ENCODE measurements around the gene ST6GALNAC1. TPM values are rescaled to one million over a fixed set of nuclear protein-coding genes. Genes with fewer than 3 reads are reported as not detected.

ST6GALNAC1 gene
- total and polyA plus RNA-seq, 4 experiments from 2014 or later, result 12.7 to 45.8 (median 14.4) TPM

- H3K36me3 ChIP-seq (ENCODE audit: insufficient read depth, low read length), result no peaks in the 10 kb centered on the region
- Mint-ChIP-seq H3K4me3 (peak overlapping the region; percentile 65 to 83 (median 79)), H3K27ac (peak overlapping the region in 2 of 7 donors; percentile 18 to 57), H3K36me3 (no peaks in the 10 kb centered on the region), H3K9me3 (peaks cover 0 to 2% (median under 1%) of the 10 kb centered on the region in 8 donors), H3K27me3 (peaks cover 21 to 27% of the 10 kb centered on the region in 2 donors), H3K4me1 (peaks cover 4 to 25% (median 10%) of the 10 kb centered on the region in 4 donors)
- no peak overlapping the region for H3K27ac ChIP-seq (ENCODE audit: low read depth, low read length)
- peak overlapping the region in 1 of 2 donors; percentile 52 for H3K4me3 ChIP-seq (ENCODE audit: low read length in 2 of 2)
- peaks cover 16% of the 10 kb centered on the region for H3K4me1 ChIP-seq (ENCODE audit: insufficient read depth, low read length)
- POLR2A ChIA-PET (ENCODE audit: partially characterized antibody), result interaction anchor here (1.0 to 4.5 kb wide), 4 partner anchors 15 to 62 kb away, joined by 4 to 76 read pairs (median 8); no protein-coding TSS in a partner anchor
- intact Hi-C loops (cut with micrococcal nuclease), result no loop called here
- no peaks in the 10 kb centered on the region for H3K9me3 ChIP-seq (ENCODE audit: control insufficient read depth in 1 of 2, low read length in 2 of 2)
- H3K27me3 ChIP-seq (ENCODE audit: insufficient read depth, low read length), result peaks cover 12% of the 10 kb centered on the region
- DNase-seq, result no peak
- CTCF ChIA-PET (ENCODE audit: partially characterized antibody), result interaction anchor here (1.2 to 4.8 kb wide), 5 partner anchors 26 to 97 kb away, joined by 3 to 67 read pairs (median 4); no protein-coding TSS in a partner anchor
These were observed 59.0 kb downstream of the ST6GALNAC1 start for GRCh38 chr17:76584427-76585032.

GRCh38 chr17:76582660-76583059, 60.9 kb downstream of the ST6GALNAC1 start:
- no peak for DNase-seq
- peak overlapping the region in 1 of 7 donors; percentile 11 for H3K27ac Mint-ChIP-seq

GRCh38 chr17:76581515-76581914, 62.0 kb downstream of the ST6GALNAC1 start:
- H3K27ac Mint-ChIP-seq, result no peak overlapping the region
- CTCF ChIA-PET (ENCODE audit: partially characterized antibody), result interaction anchor here (0.8 to 1.7 kb wide), 2 partner anchors 23 to 100 kb away, joined by 3 to 4 read pairs; no protein-coding TSS in a partner anchor

More at GRCh38 chr17:76582660-76583059, 60.9 kb downstream of the ST6GALNAC1 start:
- H3K4me1 ChIP-seq (ENCODE audit: insufficient read depth, low read length), result peaks cover 16% of the 10 kb centered on the region
- no peak overlapping the region for H3K4me3 ChIP-seq (ENCODE audit: low read length in 2 of 2)
- no peak overlapping the region for H3K4me3 Mint-ChIP-seq
- no peaks in the 10 kb centered on the region for H3K36me3 ChIP-seq (ENCODE audit: insufficient read depth, low read length)
- H3K36me3 Mint-ChIP-seq, result no peaks in the 10 kb centered on the region
- peaks cover 0 to 2% (median 0%) of the 10 kb centered on the region in 8 donors for H3K9me3 Mint-ChIP-seq
- peaks cover 11 to 12% of the 10 kb centered on the region in 2 donors for H3K27me3 Mint-ChIP-seq
- H3K27me3 ChIP-seq (ENCODE audit: insufficient read depth, low read length), result peaks cover 12% of the 10 kb centered on the region
- no peaks in the 10 kb centered on the region for H3K9me3 ChIP-seq (ENCODE audit: control insufficient read depth in 1 of 2, low read length in 2 of 2)
- intact Hi-C loops (cut with micrococcal nuclease), result no loop called here
- no peak overlapping the region for H3K27ac ChIP-seq (ENCODE audit: low read depth, low read length)
- CTCF ChIA-PET (ENCODE audit: partially characterized antibody), result interaction anchor here (1.7 to 4.8 kb wide), 3 partner anchors 24 to 99 kb away, joined by 4 to 67 read pairs (median 14); no protein-coding TSS in a partner anchor
- H3K4me1 Mint-ChIP-seq, result peaks cover 4 to 17% (median 10%) of the 10 kb centered on the region in 4 donors
- POLR2A ChIA-PET (ENCODE audit: partially characterized antibody), result no interaction called here

GRCh38 chr17:76579281-76579680, 64.3 kb downstream of the ST6GALNAC1 start:
- POLR2A ChIA-PET (ENCODE audit: partially characterized antibody), result no interaction called here

More at GRCh38 chr17:76581515-76581914, 62.0 kb downstream of the ST6GALNAC1 start:
- no peak for DNase-seq
- peaks cover 16% of the 10 kb centered on the region for H3K4me1 ChIP-seq (ENCODE audit: insufficient read depth, low read length)
- Mint-ChIP-seq H3K9me3 (no peaks in the 10 kb centered on the region), H3K36me3 (no peaks in the 10 kb centered on the region), H3K27me3 (peaks cover 4% of the 10 kb centered on the region in 2 donors), H3K4me1 (peaks cover 0 to 8% (median 5%) of the 10 kb centered on the region in 4 donors), H3K4me3 (no peak overlapping the region)
- no peak overlapping the region for H3K27ac ChIP-seq (ENCODE audit: low read depth, low read length)
- H3K36me3 ChIP-seq (ENCODE audit: insufficient read depth, low read length), result no peaks in the 10 kb centered on the region
- peaks cover 4% of the 10 kb centered on the region for H3K27me3 ChIP-seq (ENCODE audit: insufficient read depth, low read length)
- POLR2A ChIA-PET (ENCODE audit: partially characterized antibody), result interaction anchor here (0.6 kb wide), 1 partner anchor 22 kb away, joined by 3 read pairs; no protein-coding TSS in a partner anchor
- no peak overlapping the region for H3K4me3 ChIP-seq (ENCODE audit: low read length in 2 of 2)
- intact Hi-C loops (cut with micrococcal nuclease), result no loop called here
- H3K9me3 ChIP-seq (ENCODE audit: control insufficient read depth in 1 of 2, low read length in 2 of 2), result no peaks in the 10 kb centered on the region

GRCh38 chr17:76578376-76578775, 65.2 kb downstream of the ST6GALNAC1 start:
- no peaks in the 10 kb centered on the region for H3K9me3 ChIP-seq (ENCODE audit: control insufficient read depth in 1 of 2, low read length in 2 of 2)
- no peaks in the 10 kb centered on the region for H3K36me3 ChIP-seq (ENCODE audit: insufficient read depth, low read length)
- H3K9me3 Mint-ChIP-seq, result no peaks in the 10 kb centered on the region
- no peaks in the 10 kb centered on the region for H3K4me1 Mint-ChIP-seq
- no peak overlapping the region for H3K27ac ChIP-seq (ENCODE audit: low read depth, low read length)
- no peak overlapping the region for H3K4me3 Mint-ChIP-seq
- ChIA-PET CTCF (ENCODE audit: partially characterized antibody) (interaction anchor here (0.6 kb wide), 1 partner anchor 18 kb away, joined by 3 read pairs; no protein-coding TSS in a partner anchor), POLR2A (ENCODE audit: partially characterized antibody) (interaction anchor here (0.9 to 1.0 kb wide), 2 partner anchors 9 to 93 kb away, joined by 3 read pairs; a partner anchor contains a TSS)
- H3K27ac Mint-ChIP-seq, result no peak overlapping the region
- H3K4me3 ChIP-seq (ENCODE audit: low read length in 2 of 2), result no peak overlapping the region
- no peaks in the 10 kb centered on the region for H3K27me3 Mint-ChIP-seq
- no peak for DNase-seq
- intact Hi-C loops (cut with micrococcal nuclease), result no loop called here
- no peaks in the 10 kb centered on the region for H3K36me3 Mint-ChIP-seq
- no peaks in the 10 kb centered on the region for H3K4me1 ChIP-seq (ENCODE audit: insufficient read depth, low read length)
- no peaks in the 10 kb centered on the region for H3K27me3 ChIP-seq (ENCODE audit: insufficient read depth, low read length)

More at GRCh38 chr17:76579281-76579680, 64.3 kb downstream of the ST6GALNAC1 start:
- no peaks in the 10 kb centered on the region for H3K9me3 Mint-ChIP-seq
- H3K27me3 Mint-ChIP-seq, result peaks cover 0 to 3% of the 10 kb centered on the region in 2 donors
- no peaks in the 10 kb centered on the region for H3K36me3 Mint-ChIP-seq
- Histone ChIP-seq H3K4me1 (ENCODE audit: insufficient read depth, low read length) (peaks cover under 1% of the 10 kb centered on the region), H3K4me3 (ENCODE audit: low read length in 2 of 2) (no peak overlapping the region), H3K9me3 (ENCODE audit: control insufficient read depth in 1 of 2, low read length in 2 of 2) (no peaks in the 10 kb centered on the region), H3K27ac (ENCODE audit: low read depth, low read length) (no peak overlapping the region), H3K36me3 (ENCODE audit: insufficient read depth, low read length) (no peaks in the 10 kb centered on the region), H3K27me3 (ENCODE audit: insufficient read depth, low read length) (no peaks in the 10 kb centered on the region)
- peaks cover 0 to 3% (median 0%) of the 10 kb centered on the region in 4 donors for H3K4me1 Mint-ChIP-seq
- CTCF ChIA-PET (ENCODE audit: partially characterized antibody), result interaction anchor here (1.0 kb wide), 1 partner anchor 21 kb away, joined by 3 read pairs; no protein-coding TSS in a partner anchor
- intact Hi-C loops (cut with micrococcal nuclease), result no loop called here
- no peak overlapping the region for H3K4me3 Mint-ChIP-seq
- DNase-seq, result no peak
- H3K27ac Mint-ChIP-seq, result peak overlapping the region in 1 of 7 donors; percentile 11

GRCh38 chr17:76577876-76578275, 65.7 kb downstream of the ST6GALNAC1 start:
- no peak overlapping the region for H3K27ac ChIP-seq (ENCODE audit: low read depth, low read length)
- no peak overlapping the region for H3K4me3 Mint-ChIP-seq

GRCh38 chr17:76576189-76576588, 67.4 kb downstream of the ST6GALNAC1 start:
- H3K27ac ChIP-seq (ENCODE audit: low read depth, low read length), result no peak overlapping the region
- Mint-ChIP-seq H3K4me3 (no peak overlapping the region), H3K27me3 (no peaks in the 10 kb centered on the region), H3K9me3 (no peaks in the 10 kb centered on the region), H3K4me1 (no peaks in the 10 kb centered on the region), H3K36me3 (no peaks in the 10 kb centered on the region), H3K27ac (peak overlapping the region in 1 of 7 donors; percentile 73)
- H3K36me3 ChIP-seq (ENCODE audit: insufficient read depth, low read length), result no peaks in the 10 kb centered on the region
- ChIA-PET POLR2A (ENCODE audit: partially characterized antibody) (no interaction called here), CTCF (ENCODE audit: partially characterized antibody) (interaction anchor here (0.9 kb wide), 1 partner anchor 9 kb away, joined by 3 read pairs; no protein-coding TSS in a partner anchor)
- no peaks in the 10 kb centered on the region for H3K4me1 ChIP-seq (ENCODE audit: insufficient read depth, low read length)
- intact Hi-C loops (cut with micrococcal nuclease), result no loop called here
- no peaks in the 10 kb centered on the region for H3K9me3 ChIP-seq (ENCODE audit: control insufficient read depth in 1 of 2, low read length in 2 of 2)
- DNase-seq, result no peak
- H3K27me3 ChIP-seq (ENCODE audit: insufficient read depth, low read length), result no peaks in the 10 kb centered on the region
- H3K4me3 ChIP-seq (ENCODE audit: low read length in 2 of 2), result no peak overlapping the region

More at GRCh38 chr17:76577876-76578275, 65.7 kb downstream of the ST6GALNAC1 start:
- Histone ChIP-seq H3K4me1 (ENCODE audit: insufficient read depth, low read length) (no peaks in the 10 kb centered on the region), H3K4me3 (ENCODE audit: low read length in 2 of 2) (no peak overlapping the region), H3K9me3 (ENCODE audit: control insufficient read depth in 1 of 2, low read length in 2 of 2) (no peaks in the 10 kb centered on the region), H3K36me3 (ENCODE audit: insufficient read depth, low read length) (no peaks in the 10 kb centered on the region), H3K27me3 (ENCODE audit: insufficient read depth, low read length) (no peaks in the 10 kb centered on the region)
- no peaks in the 10 kb centered on the region for H3K27me3 Mint-ChIP-seq
- no peak overlapping the region for H3K27ac Mint-ChIP-seq
- no peak for DNase-seq
- POLR2A ChIA-PET (ENCODE audit: partially characterized antibody), result interaction anchor here (0.9 to 1.0 kb wide), 3 partner anchors 8 to 93 kb away, joined by 3 read pairs; a partner anchor contains a TSS
- intact Hi-C loops (cut with micrococcal nuclease), result no loop called here
- H3K9me3 Mint-ChIP-seq, result no peaks in the 10 kb centered on the region
- no peaks in the 10 kb centered on the region for H3K36me3 Mint-ChIP-seq
- CTCF ChIA-PET (ENCODE audit: partially characterized antibody), result no interaction called here
- H3K4me1 Mint-ChIP-seq, result no peaks in the 10 kb centered on the region
